Neural progenitor cell (in vitro differentiated cells): ENCODE results near the gene IKZF3.

Source experiments
- CTCF ChIP-seq: fragments of 200-600 bp; sonication (generic); IDR thresholded peaks from 2 replicates; pipeline ENCODE4 v1.5.1; 2017; ENCODE audit warnings: antibody characterized with exemption, mild to moderate bottlenecking
- EZH2 ChIP-seq: fragments of 200-600 bp; sonication (generic); IDR thresholded peaks from 2 replicates; pipeline ENCODE4 v1.6.1; 2017; ENCODE audit warnings: antibody characterized with exemption, mild to moderate bottlenecking, moderate library complexity

- TF ChIP-seq CTCF (no peak), EZH2 (no peak)
These were observed 152.3 kb downstream of the IKZF3 start for GRCh38 chr17:39711851-39712250.
